Adrenal gland (tissue), 5 donors: ENCODE data around the gene NHLH2.

ENCODE experiments used
- POLR2A ChIP-seq, 2 donors: fragments of 450-650 bp; IDR thresholded peaks; one replicate each; pipeline ENCODE4 v1.6.1; 2017; ENCODE audit warnings: antibody characterized with exemption in 2 of 2, mild to moderate bottlenecking in 2 of 2, moderate library complexity in 1 of 2
- TF ChIP-seq, protein P1 (sequence below), 6 experiments: fragments of 450-650 bp in 4 of 6; fragments of 200-600 bp in 2 of 6; sonication (generic) in 1 of 6; IDR thresholded peaks; 1 replicate in 5 of 6; 2 replicates in 1 of 6; pipeline versions ENCODE4 v1.5.1 to v1.8.0; 2016 to 2021; ENCODE audit warnings: antibody characterized with exemption in 6 of 6, mild to moderate bottlenecking in 2 of 6, moderate library complexity in 1 of 6
- donor health status: DM: no; HTN: no; CAD: no.

GRCh38 chr1:115815694-115816093 is 25.2 kb downstream of the NHLH2 start:
- TF ChIP-seq, protein P1, sequence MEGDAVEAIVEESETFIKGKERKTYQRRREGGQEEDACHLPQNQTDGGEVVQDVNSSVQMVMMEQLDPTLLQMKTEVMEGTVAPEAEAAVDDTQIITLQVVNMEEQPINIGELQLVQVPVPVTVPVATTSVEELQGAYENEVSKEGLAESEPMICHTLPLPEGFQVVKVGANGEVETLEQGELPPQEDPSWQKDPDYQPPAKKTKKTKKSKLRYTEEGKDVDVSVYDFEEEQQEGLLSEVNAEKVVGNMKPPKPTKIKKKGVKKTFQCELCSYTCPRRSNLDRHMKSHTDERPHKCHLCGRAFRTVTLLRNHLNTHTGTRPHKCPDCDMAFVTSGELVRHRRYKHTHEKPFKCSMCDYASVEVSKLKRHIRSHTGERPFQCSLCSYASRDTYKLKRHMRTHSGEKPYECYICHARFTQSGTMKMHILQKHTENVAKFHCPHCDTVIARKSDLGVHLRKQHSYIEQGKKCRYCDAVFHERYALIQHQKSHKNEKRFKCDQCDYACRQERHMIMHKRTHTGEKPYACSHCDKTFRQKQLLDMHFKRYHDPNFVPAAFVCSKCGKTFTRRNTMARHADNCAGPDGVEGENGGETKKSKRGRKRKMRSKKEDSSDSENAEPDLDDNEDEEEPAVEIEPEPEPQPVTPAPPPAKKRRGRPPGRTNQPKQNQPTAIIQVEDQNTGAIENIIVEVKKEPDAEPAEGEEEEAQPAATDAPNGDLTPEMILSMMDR (IDR thresholded peaks at IDR 0.05): no peak
- no peak for TF ChIP-seq POLR2A (IDR thresholded peaks at IDR 0.05)
